ENCODE data around the gene AP1B1.

AP1B1 gene

DNA sequence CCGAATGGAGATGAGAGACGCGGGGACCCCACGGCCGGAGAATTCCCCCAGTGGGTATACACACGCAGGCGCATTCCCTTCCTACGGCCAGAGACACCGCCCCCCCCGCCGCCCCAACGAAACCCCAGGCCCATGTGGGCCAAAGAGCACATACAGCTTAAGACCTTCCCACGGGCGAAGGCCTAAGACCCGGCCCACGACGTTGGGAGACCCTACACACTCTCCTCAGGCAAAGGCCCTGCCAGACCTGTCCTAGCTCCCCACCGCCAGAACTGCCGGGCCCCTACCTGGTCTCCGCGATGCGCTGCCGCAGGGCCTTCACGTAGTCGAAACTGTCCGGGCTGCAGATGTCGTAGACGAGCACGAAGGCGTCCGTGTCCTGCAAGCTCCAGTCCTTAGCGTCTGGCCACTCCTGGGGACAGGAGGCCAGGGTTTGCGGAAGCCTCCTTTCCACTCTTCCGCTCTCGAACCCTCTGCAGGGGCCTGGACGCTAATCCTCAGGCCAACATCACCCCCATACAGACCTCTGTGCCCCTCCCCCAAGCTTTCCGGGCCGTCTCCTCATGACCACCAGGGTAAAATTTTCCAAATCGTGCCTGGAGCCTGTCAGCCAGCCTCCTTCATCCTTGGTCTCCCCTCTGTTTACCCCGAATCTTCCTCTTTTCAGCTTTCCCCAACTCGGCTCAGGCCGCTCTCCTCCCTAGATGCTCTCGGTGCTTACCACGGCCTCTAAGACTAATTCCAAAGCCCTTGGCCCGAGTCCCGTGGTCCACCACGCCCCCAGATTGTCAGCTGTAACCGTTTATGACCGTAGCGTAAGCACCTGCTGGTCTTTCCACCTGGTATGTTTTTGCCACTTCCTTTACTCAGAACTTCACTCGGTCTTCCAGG is 74.5 kb downstream of the AP1B1 start:
- Histone ChIP-seq H3K36me3 (ENCODE audit: insufficient read depth, low read length) (no peaks in the 10 kb centered on the region), H3K9me3 (ENCODE audit: control insufficient read depth, insufficient read depth, low read length) (no peaks in the 10 kb centered on the region; the same call in 1 of the 2 replicates), H3K4me1 (ENCODE audit: insufficient read depth, low read length) (peaks cover 9% of the 10 kb centered on the region; the same call in 1 of the 2 replicates), H3K9ac (ENCODE audit: low read depth, low read length) (peak overlapping the region; percentile 55; the same call in 1 of the 2 replicates)

DNA sequence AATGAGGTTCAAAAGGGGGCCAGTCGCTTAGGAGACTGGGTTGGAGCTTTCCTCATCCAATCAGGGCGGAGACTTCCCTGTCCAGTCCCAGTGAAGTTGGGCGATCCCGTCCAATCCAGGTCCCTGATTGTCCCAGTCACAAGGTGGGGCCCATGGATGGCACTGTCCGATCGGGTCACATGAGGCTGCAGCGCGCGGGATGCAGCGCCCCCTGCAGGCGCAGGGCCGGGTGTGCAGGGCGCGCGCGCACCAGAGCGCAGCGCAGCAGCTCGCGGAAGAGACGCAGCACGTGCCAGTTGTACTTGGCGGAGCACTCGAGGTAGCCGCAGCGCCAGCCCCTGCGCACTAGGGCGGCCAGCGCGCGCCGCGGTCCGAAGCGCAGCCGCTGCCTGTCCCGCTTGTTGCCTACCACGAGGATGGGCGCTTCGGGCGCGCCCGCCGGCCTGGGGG is 75.2 kb downstream of the AP1B1 start:
- Histone ChIP-seq H3K4me1 (ENCODE audit: insufficient read depth, low read length) (peaks cover 12% of the 10 kb centered on the region; the same call in 1 of the 2 replicates), H3K36me3 (ENCODE audit: insufficient read depth, low read length) (no peaks in the 10 kb centered on the region), H3K9me3 (ENCODE audit: control insufficient read depth, insufficient read depth, low read length) (no peaks in the 10 kb centered on the region; the same call in 1 of the 2 replicates), H3K9ac (ENCODE audit: low read depth, low read length) (no peak overlapping the region)

DNA sequence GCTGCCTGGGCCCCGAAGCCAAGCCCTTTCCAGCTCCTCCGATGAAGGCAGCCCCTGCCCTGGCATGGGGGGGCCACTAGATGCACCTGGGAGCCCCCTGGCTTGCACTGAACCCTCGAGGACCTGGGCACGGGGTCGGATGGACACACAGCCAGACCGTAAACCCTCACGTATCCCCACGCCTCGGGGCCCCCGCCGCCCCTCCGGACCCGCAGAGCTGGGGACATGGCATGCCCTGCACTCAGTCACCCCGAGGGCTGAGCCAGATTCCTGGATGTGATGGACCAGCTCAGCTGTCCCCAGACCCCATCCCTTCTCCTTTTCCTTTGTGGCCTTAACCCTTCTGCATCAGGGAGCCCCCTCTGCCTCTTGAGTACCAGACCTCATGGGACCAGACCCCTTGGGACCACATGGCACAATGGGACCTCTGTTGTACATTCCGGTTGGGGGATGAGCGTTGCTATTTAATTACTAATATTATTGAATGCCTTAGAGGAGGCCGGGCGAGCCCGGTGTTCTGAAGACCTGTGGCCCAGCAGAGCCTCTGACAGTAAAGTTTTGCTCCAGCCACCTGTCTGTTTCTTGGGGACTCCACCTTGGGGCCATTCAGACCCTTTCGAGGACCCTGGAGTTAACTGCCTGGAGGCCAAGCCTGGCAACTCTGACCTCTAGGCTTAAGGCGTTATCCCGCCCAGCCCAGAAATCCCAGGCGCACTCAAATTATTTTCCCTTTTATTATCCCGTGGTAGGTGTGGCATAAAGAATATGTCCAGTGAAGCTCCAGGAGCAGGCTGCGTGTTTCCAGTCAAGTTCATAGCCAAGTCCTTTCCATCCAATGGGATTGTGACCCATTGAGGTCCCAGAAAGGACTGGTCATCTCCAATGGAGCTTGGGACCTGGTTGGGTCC is 75.9 kb downstream of the AP1B1 start:
- peaks cover 12% of the 10 kb centered on the region; the same call in 1 of the 2 replicates for H3K4me1 ChIP-seq (ENCODE audit: insufficient read depth, low read length)
- H3K9ac ChIP-seq (ENCODE audit: low read depth, low read length): no peak overlapping the region
- H3K36me3 ChIP-seq (ENCODE audit: insufficient read depth, low read length): no peaks in the 10 kb centered on the region
- H3K9me3 ChIP-seq (ENCODE audit: control insufficient read depth, insufficient read depth, low read length): no peaks in the 10 kb centered on the region; the same call in 1 of the 2 replicates

DNA sequence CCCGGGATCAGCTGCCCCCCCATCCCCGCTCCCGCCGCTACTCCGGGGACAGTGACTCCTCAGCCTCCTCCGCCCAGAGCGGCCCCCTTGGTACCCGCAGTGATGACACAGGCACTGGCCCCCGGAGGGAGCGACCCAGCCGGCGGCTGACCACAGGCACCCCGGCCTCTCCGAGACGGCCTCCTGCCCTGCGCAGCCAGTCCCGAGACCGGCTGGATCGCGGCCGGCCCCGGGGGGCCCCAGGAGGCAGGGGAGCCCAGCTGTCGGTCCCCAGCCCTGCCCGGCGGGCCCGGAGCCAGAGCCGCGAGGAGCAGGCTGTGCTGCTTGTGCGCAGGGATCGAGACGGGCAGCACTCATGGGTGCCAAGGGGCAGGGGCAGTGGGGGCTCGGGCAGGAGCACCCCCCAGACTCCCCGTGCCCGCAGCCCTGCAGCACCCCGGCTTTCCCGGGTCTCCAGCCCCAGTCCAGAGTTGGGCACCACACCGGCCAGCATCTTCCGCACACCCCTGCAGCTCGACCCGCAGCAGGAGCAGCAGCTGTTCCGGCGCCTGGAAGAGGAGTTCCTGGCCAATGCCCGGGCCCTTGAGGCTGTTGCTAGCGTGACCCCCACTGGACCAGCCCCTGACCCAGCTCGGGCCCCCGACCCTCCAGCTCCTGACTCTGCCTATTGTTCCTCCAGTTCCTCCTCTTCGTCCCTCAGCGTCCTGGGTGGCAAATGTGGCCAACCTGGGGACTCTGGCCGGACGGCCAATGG is 76.7 kb downstream of the AP1B1 start:
- H3K36me3 ChIP-seq (ENCODE audit: insufficient read depth, low read length): no peaks in the 10 kb centered on the region
- no peaks in the 10 kb centered on the region; the same call in 1 of the 2 replicates for H3K9me3 ChIP-seq (ENCODE audit: control insufficient read depth, insufficient read depth, low read length)
- H3K9ac ChIP-seq (ENCODE audit: low read depth, low read length): no peak overlapping the region
- H3K4me1 ChIP-seq (ENCODE audit: insufficient read depth, low read length): peaks cover 12% of the 10 kb centered on the region; the same call in 1 of the 2 replicates

DNA sequence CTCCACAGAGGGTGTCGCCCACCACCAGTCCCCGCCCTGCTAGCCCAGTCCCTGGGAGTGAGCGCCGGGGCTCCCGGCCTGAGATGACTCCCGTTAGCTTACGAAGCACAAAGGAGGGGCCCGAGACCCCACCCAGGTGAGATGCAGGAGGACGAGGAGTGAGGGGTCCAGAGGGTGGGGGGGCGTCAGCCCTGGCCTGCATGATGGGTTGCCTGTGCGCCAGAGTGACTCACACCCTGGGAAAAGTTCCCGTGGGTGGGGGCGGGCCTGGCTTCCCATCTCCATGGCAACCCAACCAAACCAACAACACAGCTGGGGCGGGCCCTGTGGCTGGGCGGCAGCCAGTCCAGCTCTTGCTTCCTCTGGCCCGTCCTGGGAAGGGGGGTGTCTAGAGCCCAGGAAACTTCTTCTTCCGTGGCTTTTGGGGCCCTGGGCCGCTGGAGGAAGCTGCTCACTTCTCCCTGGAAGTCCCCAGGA is 77.5 kb downstream of the AP1B1 start:
- H3K4me1 ChIP-seq (ENCODE audit: insufficient read depth, low read length): peaks cover 13% of the 10 kb centered on the region; the same call in 1 of the 2 replicates
- H3K36me3 ChIP-seq (ENCODE audit: insufficient read depth, low read length): no peaks in the 10 kb centered on the region
- H3K9me3 ChIP-seq (ENCODE audit: control insufficient read depth, insufficient read depth, low read length): no peaks in the 10 kb centered on the region; the same call in 1 of the 2 replicates
- H3K9ac ChIP-seq (ENCODE audit: low read depth, low read length): no peak overlapping the region

DNA sequence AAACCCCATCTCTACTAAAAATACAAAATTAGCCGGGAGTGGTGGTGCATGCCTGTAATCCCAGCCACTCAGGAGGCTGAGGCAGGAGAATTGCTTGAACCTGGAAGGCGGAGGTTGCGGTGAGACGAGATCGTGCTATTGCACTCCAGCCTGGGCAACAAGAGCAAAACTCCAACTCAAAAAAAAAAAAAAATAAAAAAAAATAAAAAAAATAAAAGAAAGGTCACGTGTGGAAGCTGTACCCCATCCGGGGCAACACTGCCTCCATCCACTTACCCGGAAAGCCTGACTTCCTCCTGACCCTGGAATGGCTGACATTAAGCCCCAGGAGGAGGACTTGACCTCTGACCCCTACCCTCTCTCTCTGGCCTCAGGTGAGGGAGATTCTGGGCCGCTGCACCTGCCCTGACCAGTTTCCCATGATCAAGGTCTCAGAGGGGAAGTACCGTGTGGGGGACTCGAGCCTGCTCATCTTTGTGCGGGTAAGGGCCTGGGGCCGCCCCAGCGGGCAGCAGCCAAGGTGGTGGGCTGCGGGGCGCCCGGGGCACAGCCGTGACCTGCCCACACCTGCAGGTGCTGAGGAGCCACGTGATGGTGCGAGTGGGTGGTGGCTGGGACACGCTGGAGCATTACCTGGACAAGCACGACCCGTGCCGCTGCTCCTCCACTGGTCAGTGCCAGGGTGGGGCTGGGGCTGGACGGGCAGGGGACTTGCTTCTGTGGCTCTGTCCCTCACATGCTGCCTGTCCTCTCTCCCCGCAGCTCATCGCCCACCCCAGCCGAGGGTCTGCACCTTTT is 78.1 kb downstream of the AP1B1 start:
- H3K36me3 ChIP-seq (ENCODE audit: insufficient read depth, low read length): no peaks in the 10 kb centered on the region
- H3K4me1 ChIP-seq (ENCODE audit: insufficient read depth, low read length): peaks cover 16% of the 10 kb centered on the region; the same call in 1 of the 2 replicates

DNA sequence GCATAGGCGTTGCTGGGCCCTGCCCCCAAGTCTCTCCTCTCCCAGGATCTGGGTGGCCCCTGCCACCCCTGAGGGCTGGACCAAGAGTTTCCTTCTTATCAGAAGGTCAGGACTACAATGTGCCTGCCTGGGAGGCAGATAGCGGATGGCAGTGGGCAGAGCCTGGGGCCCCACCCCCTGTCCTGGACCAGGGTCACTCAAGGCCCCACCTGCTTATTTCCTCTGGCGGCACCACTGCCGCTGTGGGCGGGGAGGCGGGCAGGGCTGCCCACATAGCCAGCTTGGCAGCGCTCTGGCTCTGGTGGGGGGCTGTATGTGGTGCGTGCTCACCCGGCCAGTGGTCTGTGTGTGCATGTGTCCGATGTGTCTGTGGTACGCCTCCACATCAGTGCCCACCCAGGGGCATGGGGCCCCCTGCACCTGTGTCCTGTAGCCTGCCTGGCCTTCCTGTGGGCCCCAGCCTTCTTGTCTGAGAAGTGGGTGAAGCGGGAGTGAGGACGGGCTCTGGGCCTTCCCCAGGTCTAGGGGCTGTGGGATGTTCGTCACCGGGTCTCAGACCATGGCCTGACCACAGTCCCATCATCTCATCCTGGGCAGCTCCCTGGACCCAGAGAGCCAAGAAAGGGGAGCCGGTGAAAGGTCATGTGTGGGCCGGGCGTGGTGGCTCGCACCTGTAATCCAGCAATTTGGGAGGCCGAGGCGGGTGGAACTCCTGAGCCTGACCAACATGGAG is 78.9 kb downstream of the AP1B1 start:
- H3K36me3 ChIP-seq (ENCODE audit: insufficient read depth, low read length): no peaks in the 10 kb centered on the region
- peaks cover 16% of the 10 kb centered on the region; the same call in 1 of the 2 replicates for H3K4me1 ChIP-seq (ENCODE audit: insufficient read depth, low read length)
- no peak overlapping the region for H3K9ac ChIP-seq (ENCODE audit: low read depth, low read length)
- H3K9me3 ChIP-seq (ENCODE audit: control insufficient read depth, insufficient read depth, low read length): no peaks in the 10 kb centered on the region; the same call in 1 of the 2 replicates

More for the DNA sequence above, 78.1 kb downstream of the AP1B1 start:
- no peaks in the 10 kb centered on the region; the same call in 1 of the 2 replicates for H3K9me3 ChIP-seq (ENCODE audit: control insufficient read depth, insufficient read depth, low read length)
- H3K9ac ChIP-seq (ENCODE audit: low read depth, low read length): no peak overlapping the region

DNA sequence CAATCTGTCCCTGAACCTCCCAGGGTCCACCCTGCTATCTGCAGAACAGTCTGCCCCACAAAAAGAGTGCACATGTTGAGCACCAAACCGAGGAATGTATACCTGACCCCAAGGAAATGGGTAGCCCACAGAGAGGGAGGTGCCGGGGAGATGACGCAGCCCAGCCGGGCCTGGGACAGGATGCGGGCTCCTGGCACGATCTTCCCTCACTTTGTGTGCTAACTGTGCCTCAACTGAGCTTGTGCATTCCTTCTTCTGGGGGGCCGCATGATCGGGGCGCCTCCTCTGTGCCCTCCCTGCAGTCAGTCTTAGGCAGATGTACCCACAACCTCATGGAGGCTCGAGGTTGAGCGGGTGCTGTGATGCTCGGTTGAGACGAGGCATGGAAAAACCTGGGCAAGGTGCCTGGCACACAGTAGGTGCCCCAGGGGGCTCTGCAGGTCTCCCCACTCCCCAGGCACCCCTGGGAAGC is 79.5 kb downstream of the AP1B1 start:
- no peak overlapping the region for H3K9ac ChIP-seq (ENCODE audit: low read depth, low read length)
- H3K9me3 ChIP-seq (ENCODE audit: control insufficient read depth, insufficient read depth, low read length): no peaks in the 10 kb centered on the region; the same call in 1 of the 2 replicates
- H3K4me1 ChIP-seq (ENCODE audit: insufficient read depth, low read length): peaks cover 13% of the 10 kb centered on the region; the same call in 1 of the 2 replicates
- H3K36me3 ChIP-seq (ENCODE audit: insufficient read depth, low read length): no peaks in the 10 kb centered on the region

DNA sequence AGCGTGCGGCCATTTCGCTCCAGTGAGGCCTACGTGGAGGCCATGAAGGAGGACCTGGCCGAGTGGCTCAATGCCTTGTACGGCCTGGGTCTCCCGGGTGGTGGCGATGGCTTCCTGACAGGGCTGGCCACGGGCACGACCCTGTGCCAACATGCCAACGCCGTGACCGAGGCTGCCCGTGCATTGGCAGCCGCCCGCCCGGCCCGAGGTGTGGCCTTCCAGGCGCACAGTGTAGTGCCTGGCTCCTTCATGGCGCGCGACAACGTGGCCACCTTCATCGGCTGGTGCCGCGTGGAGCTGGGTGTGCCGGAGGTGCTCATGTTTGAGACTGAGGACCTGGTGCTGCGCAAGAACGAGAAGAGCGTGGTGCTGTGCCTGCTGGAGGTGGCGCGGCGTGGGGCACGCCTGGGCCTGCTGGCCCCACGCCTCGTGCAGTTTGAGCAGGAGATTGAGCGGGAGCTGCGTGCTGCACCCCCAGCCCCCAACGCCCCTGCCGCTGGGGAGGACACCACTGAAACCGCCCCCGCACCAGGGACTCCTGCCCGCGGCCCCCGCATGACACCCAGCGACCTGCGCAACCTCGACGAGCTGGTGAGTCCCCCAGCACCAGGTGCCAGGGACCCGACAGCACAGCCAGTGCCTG is 80.1 kb downstream of the AP1B1 start:
- Histone ChIP-seq H3K36me3 (ENCODE audit: insufficient read depth, low read length) (no peaks in the 10 kb centered on the region), H3K9ac (ENCODE audit: low read depth, low read length) (no peak overlapping the region), H3K9me3 (ENCODE audit: control insufficient read depth, insufficient read depth, low read length) (no peaks in the 10 kb centered on the region), H3K4me1 (ENCODE audit: insufficient read depth, low read length) (peaks cover 13% of the 10 kb centered on the region; the same call in 1 of the 2 replicates)

DNA sequence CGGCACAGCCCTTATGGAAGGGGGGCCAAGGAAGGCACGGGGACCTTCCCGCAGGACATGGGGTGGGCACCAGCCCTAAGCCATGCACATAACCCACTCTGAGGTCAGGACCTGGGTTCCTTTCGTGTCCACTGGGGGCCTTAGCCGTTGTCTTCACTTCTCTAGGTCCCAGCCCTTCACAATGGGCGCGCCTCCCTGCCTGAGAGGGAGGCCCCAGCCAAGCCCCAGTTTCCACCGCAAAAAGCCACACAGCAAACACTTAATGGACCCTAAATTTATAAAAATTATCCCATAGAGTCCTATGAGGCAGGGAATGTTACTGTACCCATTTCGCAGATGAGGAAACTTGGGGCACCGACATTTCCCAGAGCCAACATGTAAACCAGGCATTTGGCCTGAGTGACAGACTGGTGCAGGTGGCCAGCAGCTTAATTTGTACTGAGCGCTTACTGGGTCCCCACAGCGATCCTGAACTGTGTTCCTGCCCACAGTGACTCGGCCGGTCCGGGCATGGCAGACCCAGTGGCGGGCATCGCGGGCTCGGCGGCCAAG is 80.7 kb downstream of the AP1B1 start:
- Histone ChIP-seq H3K9ac (ENCODE audit: low read depth, low read length) (peak overlapping the region; percentile 79), H3K36me3 (ENCODE audit: insufficient read depth, low read length) (no peaks in the 10 kb centered on the region), H3K9me3 (ENCODE audit: control insufficient read depth, insufficient read depth, low read length) (no peaks in the 10 kb centered on the region), H3K4me1 (ENCODE audit: insufficient read depth, low read length) (peaks cover 13% of the 10 kb centered on the region; the same call in 1 of the 2 replicates)

DNA sequence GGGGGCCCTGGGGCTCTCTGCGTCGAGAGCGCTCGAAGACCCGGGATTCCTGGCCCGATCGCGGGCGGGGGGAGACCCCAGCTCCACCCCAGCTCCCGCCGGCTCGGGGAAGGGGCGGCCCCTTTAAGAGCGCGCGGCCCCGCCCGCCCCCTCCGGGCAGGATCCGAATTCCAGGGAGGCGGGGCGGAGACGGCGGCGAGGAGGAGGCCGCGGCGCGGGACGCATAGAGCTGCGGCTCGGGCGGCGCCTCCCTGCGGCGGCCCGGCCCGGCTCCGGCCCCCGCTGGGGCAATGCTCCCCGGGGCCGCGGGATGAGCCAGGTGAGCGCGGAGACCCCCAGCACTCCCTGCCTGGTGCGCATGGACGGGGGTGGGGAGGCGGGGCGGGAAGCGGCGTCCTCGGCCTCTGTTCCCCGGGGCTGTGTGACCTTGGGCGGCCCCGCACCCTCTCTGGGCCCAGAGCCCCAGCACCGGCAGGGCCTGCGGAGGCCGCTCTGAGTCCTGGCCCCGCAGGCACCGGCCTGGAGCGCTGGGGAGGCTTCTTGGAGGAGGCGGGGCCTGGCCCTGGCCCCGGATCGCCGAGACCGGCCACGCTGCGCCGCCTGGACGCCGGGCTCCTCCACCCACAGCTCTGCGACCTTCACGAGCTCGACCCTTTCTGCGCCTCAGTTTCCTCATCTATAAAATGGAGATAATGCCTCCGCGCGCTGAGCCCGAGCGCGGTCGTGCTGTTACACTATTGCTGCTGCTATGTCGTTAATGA is 81.4 kb downstream of the AP1B1 start:
- H3K9me3 ChIP-seq (ENCODE audit: control insufficient read depth, insufficient read depth, low read length): no peaks in the 10 kb centered on the region
- peaks cover 13% of the 10 kb centered on the region; the same call in 1 of the 2 replicates for H3K4me1 ChIP-seq (ENCODE audit: insufficient read depth, low read length)
- H3K36me3 ChIP-seq (ENCODE audit: insufficient read depth, low read length): no peaks in the 10 kb centered on the region
- H3K9ac ChIP-seq (ENCODE audit: low read depth, low read length): peak overlapping the region; percentile 79
